ENCODE results near the gene TM4SF20.
A peak's percentile ranks its signal among the peaks of the same experiment; 100 is the strongest.
"Not testable (repeated sequence)": the region's sequence is repeated elsewhere in the genome, so short reads cannot be mapped to it uniquely, and the experiment has no call there.

Gene TM4SF20

GRCh38 chr2:227368574-227368973 is 10.5 kb downstream of the TM4SF20 start:
- TF ChIP-seq, protein P1, sequence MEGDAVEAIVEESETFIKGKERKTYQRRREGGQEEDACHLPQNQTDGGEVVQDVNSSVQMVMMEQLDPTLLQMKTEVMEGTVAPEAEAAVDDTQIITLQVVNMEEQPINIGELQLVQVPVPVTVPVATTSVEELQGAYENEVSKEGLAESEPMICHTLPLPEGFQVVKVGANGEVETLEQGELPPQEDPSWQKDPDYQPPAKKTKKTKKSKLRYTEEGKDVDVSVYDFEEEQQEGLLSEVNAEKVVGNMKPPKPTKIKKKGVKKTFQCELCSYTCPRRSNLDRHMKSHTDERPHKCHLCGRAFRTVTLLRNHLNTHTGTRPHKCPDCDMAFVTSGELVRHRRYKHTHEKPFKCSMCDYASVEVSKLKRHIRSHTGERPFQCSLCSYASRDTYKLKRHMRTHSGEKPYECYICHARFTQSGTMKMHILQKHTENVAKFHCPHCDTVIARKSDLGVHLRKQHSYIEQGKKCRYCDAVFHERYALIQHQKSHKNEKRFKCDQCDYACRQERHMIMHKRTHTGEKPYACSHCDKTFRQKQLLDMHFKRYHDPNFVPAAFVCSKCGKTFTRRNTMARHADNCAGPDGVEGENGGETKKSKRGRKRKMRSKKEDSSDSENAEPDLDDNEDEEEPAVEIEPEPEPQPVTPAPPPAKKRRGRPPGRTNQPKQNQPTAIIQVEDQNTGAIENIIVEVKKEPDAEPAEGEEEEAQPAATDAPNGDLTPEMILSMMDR (IDR thresholded peaks at IDR 0.05; ENCODE audit: insufficient read depth, low read depth, low read length, missing control alignments), result no peak
- no peak overlapping the region for H3K4me3 ChIP-seq (ENCODE audit: low read length)
- DNase-seq (ENCODE audit: low read depth), result no peak

DNA sequence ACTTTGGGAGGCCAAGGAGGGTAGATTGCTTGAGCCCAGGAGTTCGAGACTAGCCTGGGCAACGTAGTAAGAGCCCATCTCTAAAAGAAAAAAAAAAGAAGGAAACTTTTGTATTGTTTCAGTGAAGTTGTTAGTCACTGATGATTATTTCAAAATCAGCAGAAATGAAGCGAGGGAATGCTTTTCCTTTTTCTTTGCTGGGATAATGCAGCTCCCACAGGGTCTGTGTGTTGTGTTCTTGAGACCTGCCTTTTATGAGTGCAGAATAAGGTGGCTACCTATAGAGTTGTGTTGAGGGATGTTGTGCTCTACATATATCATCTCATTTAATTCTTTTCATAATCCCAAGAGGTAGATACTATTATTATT is 11.7 kb downstream of the TM4SF20 start:
- TF ChIP-seq, protein P1 (IDR thresholded peaks at IDR 0.05; ENCODE audit: insufficient read depth, low read depth, low read length, missing control alignments), result no peak
- peak; percentile 23 for DNase-seq (ENCODE audit: low read depth)
- H3K4me3 ChIP-seq (ENCODE audit: low read length), result no peak overlapping the region

- TF ChIP-seq, protein P1 (IDR thresholded peaks at IDR 0.05; ENCODE audit: insufficient read depth, low read depth, low read length, missing control alignments), result no peak
- no peak overlapping the region for H3K4me3 ChIP-seq (ENCODE audit: low read length)
- DNase-seq (ENCODE audit: low read depth), result peak; percentile 62
Measured at GRCh38 chr2:227366769-227367426, 12.2 kb downstream of the TM4SF20 start.

DNA sequence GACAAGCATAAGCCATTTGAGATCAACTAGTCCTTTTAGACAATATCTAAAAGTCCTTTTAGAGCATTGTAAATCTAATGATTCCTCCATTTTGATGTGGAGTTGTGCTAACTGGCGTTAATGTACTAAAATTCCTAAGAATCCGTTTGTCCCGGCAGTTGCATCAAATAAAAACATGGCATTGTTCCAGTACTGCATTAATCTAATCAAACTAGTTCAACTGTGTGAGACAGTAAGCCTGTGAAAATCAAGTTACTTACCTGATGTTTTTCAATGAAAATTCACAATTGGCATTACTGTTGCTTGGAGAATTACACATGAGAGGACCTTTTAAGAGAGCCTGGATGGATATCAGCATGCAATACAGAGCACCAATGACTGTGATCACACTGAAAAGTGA is 13.3 kb downstream of the TM4SF20 start:
- DNase-seq (ENCODE audit: low read depth), result peak; percentile 17
- no peak overlapping the region for H3K4me3 ChIP-seq (ENCODE audit: low read length)
- TF ChIP-seq, protein P1 (IDR thresholded peaks at IDR 0.05; ENCODE audit: insufficient read depth, low read depth, low read length, missing control alignments), result no peak

DNA sequence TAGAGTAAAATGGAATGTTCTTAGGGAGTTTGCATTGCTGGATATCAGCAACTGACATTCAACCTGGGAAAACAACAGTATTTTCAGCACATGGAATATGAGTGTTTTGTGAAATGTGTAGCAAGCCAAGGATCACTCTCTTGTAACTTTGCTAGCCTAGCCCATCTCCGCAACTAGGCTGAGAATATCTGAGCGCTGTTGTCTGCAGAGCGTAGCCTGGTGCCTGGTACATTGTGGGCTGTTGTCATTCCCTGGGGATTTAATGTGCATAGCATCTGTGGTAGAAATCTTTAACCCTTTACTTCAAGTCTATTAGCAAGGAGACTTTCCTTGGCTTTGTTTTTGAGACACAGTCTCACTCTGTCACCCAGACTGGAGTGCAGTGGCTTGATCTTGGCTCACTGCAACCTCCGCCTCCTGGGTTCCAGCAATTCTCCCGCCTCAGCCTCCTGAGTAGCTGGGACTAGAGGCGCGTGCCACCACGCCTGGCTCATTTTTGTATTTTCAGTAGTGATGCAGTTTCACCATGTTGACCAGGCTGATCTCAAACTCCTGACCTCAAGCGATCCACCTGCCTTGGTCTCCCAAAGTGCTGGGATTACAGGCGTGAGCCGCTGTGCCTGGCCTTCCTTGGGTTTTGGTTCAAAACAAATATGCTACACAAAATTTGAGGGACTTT is 14.4 kb downstream of the TM4SF20 start:
- H3K4me3 ChIP-seq (ENCODE audit: low read length); DNase-seq (ENCODE audit: low read depth): not testable (repeated sequence)

DNA sequence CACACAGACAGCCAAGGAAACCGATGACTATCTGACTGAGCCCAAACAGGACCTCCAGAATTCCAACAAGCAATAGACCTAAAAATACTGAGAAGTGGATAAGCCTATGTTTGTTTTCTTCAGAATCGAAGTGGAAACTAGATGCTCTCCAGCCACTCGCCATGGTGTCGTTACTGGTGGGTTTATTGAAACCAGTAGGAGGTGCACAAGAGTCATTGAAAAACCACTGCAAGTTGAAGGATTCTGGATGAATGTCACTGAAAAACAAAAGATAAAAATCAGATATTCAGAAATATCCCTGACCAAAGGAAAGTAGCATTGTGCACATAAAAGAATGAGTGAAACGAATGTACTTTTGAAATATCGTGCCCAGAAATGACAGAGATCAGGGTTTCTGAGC is 15.3 kb downstream of the TM4SF20 start:
- TF ChIP-seq, protein P1 (IDR thresholded peaks at IDR 0.05; ENCODE audit: insufficient read depth, low read depth, low read length, missing control alignments), result no peak
- DNase-seq (ENCODE audit: low read depth), result no peak
- H3K4me3 ChIP-seq (ENCODE audit: low read length), result no peak overlapping the region

- H3K4me3 ChIP-seq (ENCODE audit: low read length), result no peak overlapping the region
- no peak for DNase-seq (ENCODE audit: low read depth)
- TF ChIP-seq, protein P1 (IDR thresholded peaks at IDR 0.05; ENCODE audit: insufficient read depth, low read depth, low read length, missing control alignments), result no peak
Measured at GRCh38 chr2:227360351-227360750, 18.8 kb downstream of the TM4SF20 start.
